Fibroblast of villous mesenchyme (primary cell): ENCODE data around the gene AKAP6. TPM values are rescaled to one million over a fixed set of nuclear protein-coding genes. Genes with fewer than 3 reads are reported as not detected.

Source experiments
- DNase-seq: peaks from one replicate; pipeline ENCODE4 v3.0.0-alpha.2; 2010; ENCODE audit warnings: low read depth
- H3K4me3 ChIP-seq: 2 replicates; pipeline ENCODE4 v1.5.1; 2011; ENCODE audit warnings: low read depth, mild to moderate bottlenecking, low read length
- CTCF ChIP-seq: IDR thresholded peaks from 2 replicates; pipeline ENCODE4 v1.5.1; 2012; ENCODE audit warnings: low read depth, mild to moderate bottlenecking, low read length; ENCODE audit not compliant: insufficient read depth
- total RNA-seq: library from RNA; depleted of rRNA; stranded (reverse); fragments of >200 nt; gene quantifications from 2 replicates; pipeline ENCODE4 v1.2.3, GENCODE V29; 2012

AKAP6 gene
- total RNA-seq, 1 donor: 3.9 TPM

DNA sequence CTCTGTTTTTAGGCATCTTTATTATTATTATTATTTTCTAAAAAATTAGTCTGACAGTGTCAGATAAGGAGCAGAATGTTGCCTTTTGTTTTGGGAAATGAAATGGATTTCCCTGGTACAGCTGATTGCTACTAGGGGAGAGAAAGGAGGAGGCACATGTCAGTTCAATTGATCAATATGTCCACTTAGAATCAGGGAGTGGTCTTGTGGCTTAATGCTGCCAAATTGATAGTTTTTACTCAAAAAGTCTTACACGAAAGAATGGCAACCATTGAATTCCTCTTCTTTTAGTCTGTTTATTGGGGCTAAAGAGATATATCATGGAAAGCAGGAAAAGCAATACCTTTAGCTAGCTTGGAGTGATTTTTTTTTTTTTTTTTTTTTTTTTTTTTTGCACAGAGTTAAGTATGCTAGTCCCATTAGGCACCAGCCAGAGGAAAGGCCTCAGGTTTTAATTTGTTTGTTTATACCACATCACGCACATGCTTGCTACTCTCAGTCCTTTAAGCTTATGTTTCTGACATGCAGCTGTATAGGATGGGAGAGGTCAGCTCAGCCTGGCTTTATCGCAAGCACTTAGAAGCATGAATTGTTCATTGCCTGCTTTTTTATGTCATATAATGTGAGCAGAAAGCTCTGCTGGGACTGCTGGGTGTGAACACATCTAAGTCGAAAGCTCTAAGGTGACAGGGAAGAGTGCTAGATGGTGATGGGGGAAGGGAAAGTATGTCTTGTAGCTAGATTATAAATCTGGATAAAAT, 1.4 kb downstream of the AKAP6 start:
- H3K4me3 ChIP-seq: no peak overlapping the region
- DNase-seq: no peak
- no peak for TF ChIP-seq CTCF

GRCh38 chr14:32331206-32331605, 2.1 kb downstream of the AKAP6 start:
- no peak for DNase-seq
- no peak overlapping the region for H3K4me3 ChIP-seq
- TF ChIP-seq CTCF: no peak

DNA sequence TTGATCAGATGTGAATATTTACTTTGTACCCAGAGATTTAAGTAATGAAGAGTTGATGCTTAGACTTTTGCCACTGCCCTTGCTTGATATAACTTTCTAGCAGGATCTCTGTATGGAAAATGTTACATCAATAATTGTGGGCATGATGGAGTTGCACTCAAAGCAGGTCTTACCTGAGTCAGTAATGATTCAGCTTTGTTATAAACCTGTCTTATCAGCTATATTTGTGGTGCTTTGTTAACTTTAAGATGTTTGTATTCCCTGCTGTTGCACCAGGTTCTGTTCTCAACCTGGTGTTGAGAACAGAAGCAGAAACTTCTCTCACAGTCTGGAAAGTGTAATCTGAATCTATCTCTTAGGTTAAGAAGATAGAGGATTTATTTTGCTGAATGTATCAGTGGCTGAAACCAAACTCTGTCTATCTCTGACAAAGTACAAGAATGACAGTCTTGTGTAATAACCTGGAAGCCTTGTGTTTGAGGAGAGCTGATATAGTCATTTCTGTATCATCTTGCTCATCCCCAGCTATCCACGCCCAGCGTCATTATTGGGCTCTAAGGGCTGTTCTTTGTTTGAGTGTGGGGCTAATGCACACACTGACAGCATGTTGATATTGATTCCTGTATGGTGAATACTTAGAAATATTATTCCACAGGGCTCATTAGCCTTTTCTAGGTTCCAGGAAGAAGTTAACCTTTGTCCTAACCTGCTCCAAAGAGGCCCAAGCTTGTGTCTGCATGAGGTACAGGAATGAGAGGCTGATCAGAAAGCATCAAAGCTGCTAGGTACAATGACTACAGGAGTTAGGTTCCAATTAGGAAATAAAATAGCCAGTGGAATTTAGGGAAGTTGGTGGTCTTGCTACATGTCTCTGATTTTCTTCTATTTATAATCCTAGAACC, 3.6 kb downstream of the AKAP6 start:
- H3K4me3 ChIP-seq: no peak overlapping the region
- no peak for DNase-seq
- TF ChIP-seq CTCF: no peak

- H3K4me3 ChIP-seq: no peak overlapping the region
- TF ChIP-seq CTCF: no peak
- no peak for DNase-seq
Observed at GRCh38 chr14:32336702-32337101, 7.6 kb downstream of the AKAP6 start.

GRCh38 chr14:32337759-32338158, 8.7 kb downstream of the AKAP6 start:
- DNase-seq: no peak
- TF ChIP-seq CTCF: no peak
- no peak overlapping the region for H3K4me3 ChIP-seq

- H3K4me3 ChIP-seq: no peak overlapping the region
- no peak for TF ChIP-seq CTCF
- DNase-seq: no peak
Observed at GRCh38 chr14:32339188-32339587, 10.1 kb downstream of the AKAP6 start.
